ENCODE results near the gene PARD3. TPM values are rescaled to one million over a fixed set of nuclear protein-coding genes. Genes with fewer than 3 reads are reported as not detected.

The PARD3 gene
- total RNA-seq, 1 experiment from 2014 or later, result 46.3 TPM

- no peak for TF ChIP-seq EGR1 (IDR thresholded peaks at IDR 0.05; ENCODE audit: low read depth)
- no peak for TF ChIP-seq ZBTB33 (IDR thresholded peaks at IDR 0.05; ENCODE audit: extremely low read depth, insufficient replicate concordance, low read length)
- no peak for TF ChIP-seq FOSL1 (IDR thresholded peaks at IDR 0.05; ENCODE audit: low read depth)
- no peak for TF ChIP-seq ELF1 (IDR thresholded peaks at IDR 0.05; ENCODE audit: borderline replicate concordance, low read depth)
- TF ChIP-seq CEBPB (IDR thresholded peaks at IDR 0.05; ENCODE audit: low read depth), result no peak
- TF ChIP-seq CBX3 (IDR thresholded peaks at IDR 0.05; ENCODE audit: low read depth), result no peak
- TF ChIP-seq, protein P1, sequence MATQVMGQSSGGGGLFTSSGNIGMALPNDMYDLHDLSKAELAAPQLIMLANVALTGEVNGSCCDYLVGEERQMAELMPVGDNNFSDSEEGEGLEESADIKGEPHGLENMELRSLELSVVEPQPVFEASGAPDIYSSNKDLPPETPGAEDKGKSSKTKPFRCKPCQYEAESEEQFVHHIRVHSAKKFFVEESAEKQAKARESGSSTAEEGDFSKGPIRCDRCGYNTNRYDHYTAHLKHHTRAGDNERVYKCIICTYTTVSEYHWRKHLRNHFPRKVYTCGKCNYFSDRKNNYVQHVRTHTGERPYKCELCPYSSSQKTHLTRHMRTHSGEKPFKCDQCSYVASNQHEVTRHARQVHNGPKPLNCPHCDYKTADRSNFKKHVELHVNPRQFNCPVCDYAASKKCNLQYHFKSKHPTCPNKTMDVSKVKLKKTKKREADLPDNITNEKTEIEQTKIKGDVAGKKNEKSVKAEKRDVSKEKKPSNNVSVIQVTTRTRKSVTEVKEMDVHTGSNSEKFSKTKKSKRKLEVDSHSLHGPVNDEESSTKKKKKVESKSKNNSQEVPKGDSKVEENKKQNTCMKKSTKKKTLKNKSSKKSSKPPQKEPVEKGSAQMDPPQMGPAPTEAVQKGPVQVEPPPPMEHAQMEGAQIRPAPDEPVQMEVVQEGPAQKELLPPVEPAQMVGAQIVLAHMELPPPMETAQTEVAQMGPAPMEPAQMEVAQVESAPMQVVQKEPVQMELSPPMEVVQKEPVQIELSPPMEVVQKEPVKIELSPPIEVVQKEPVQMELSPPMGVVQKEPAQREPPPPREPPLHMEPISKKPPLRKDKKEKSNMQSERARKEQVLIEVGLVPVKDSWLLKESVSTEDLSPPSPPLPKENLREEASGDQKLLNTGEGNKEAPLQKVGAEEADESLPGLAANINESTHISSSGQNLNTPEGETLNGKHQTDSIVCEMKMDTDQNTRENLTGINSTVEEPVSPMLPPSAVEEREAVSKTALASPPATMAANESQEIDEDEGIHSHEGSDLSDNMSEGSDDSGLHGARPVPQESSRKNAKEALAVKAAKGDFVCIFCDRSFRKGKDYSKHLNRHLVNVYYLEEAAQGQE (IDR thresholded peaks at IDR 0.05; ENCODE audit: low read depth), result no peak
- no peak for TF ChIP-seq EZH2phosphoT487 (IDR thresholded peaks at IDR 0.05; ENCODE audit: borderline replicate concordance)
- TF ChIP-seq ZNF274 (IDR thresholded peaks at IDR 0.05; ENCODE audit: low read depth, low read length), result no peak
- TF ChIP-seq POLR2AphosphoS5 (IDR thresholded peaks at IDR 0.05; ENCODE audit: low read depth, low read length), result no peak
- no peak for TF ChIP-seq ZFX (IDR thresholded peaks at IDR 0.05)
- DNase-seq (ENCODE audit: low read depth, low spot score) (no peak), ATAC-seq (no peak)
- no peaks in the 10 kb centered on the region for H3K36me3 ChIP-seq (ENCODE audit: control insufficient read depth in 1 of 2, insufficient read depth in 2 of 2, low read length in 2 of 2)
- no peak overlapping the region for H3K4me3 ChIP-seq (replicated peaks in 1 of 2; ENCODE audit: low read depth in 1 of 2, low read length in 2 of 2)
- H3K9ac ChIP-seq (ENCODE audit: low read length), result no peak overlapping the region
- ChIA-PET CTCF (no interaction called here), RAD21 (ENCODE audit: low non-redundant PET in 1 of 2, low total read pairs in 2 of 2, uncharacterized antibody in 2 of 2, unreplicated experiment in 2 of 2) (no interaction called here), POLR2A (no interaction called here)
- no peaks in the 10 kb centered on the region for H3K9me3 ChIP-seq (ENCODE audit: control insufficient read depth in 1 of 2, insufficient read depth in 1 of 2, low read depth in 1 of 2, low read length in 2 of 2)
- H3K4me2 ChIP-seq (ENCODE audit: low read length), result no peak overlapping the region
- H3K9me2 ChIP-seq (ENCODE audit: insufficient read depth), result no peaks in the 10 kb centered on the region
- H2AFZ ChIP-seq (ENCODE audit: low read depth, low read length, poor library complexity, severe bottlenecking), result no peak overlapping the region
- H4K20me1 ChIP-seq (ENCODE audit: insufficient read depth), result no peaks in the 10 kb centered on the region
- intact Hi-C loops (cut with micrococcal nuclease), result no loop called here
- H3K27ac ChIP-seq (ENCODE audit: low read depth, low read length), result no peak overlapping the region
- no TSS peak for BruUV-seq (replicated peaks)
- H3K79me2 ChIP-seq (ENCODE audit: insufficient read depth, low read length), result no peaks in the 10 kb centered on the region
- H3K4me1 ChIP-seq (ENCODE audit: control insufficient read depth in 1 of 2, insufficient read depth in 2 of 2, low read length in 2 of 2), result no peaks in the 10 kb centered on the region
- no peaks in the 10 kb centered on the region for H3K27me3 ChIP-seq (ENCODE audit: insufficient read depth, low read length)
These were observed 350.5 kb downstream of the PARD3 start for GRCh38 chr10:34464591-34464990.

Data from HCT116 (cell line).